ENCODE data around the gene TTC33. TPM values are rescaled to one million over a fixed set of nuclear protein-coding genes. Genes with fewer than 3 reads are reported as not detected.

The TTC33 gene
- total and polyA plus RNA-seq, 2 of the 13 experiments (the other 11 are each of a cell fraction or from before 2014, with no cell fraction given): 4.5 to 20.0 TPM

- no peaks in the 10 kb centered on the region for H3K36me3 ChIP-seq (replicated peaks in 1 of 2; ENCODE audit: control insufficient read depth in 1 of 2, insufficient read depth in 2 of 2, low read length in 2 of 2)
- FAIRE-seq (peak; percentile 56), DNase-seq (ENCODE audit: low spot score) (peak; percentile 66), ATAC-seq (peak; percentile 88)
- no TSS peak for BruUV-seq (replicated peaks)
- intact Hi-C loops (cut with micrococcal nuclease; ENCODE audit: unreplicated experiment) (loop anchor here (1.0 to 2.0 kb wide), 3 partner anchors 43 to 123 kb away; partner anchors contain the start of genes PRKAA1 and RPL37), in situ Hi-C loops (cut with HindIII; ENCODE audit: extremely low pct_ligation_motif_present, low pct_unique_long_range_greater_than_20kb) (loop anchor here (5.0 kb wide), 2 partner anchors 77 to 122 kb away; no protein-coding TSS in a partner anchor)
- H3K27ac ChIP-seq (ENCODE audit: extremely low read length, insufficient read depth, low read length): peak overlapping the region; percentile 70
- peaks cover 21% of the 10 kb centered on the region for H3K4me1 ChIP-seq (ENCODE audit: insufficient read depth, low read length)
- H2AFZ ChIP-seq (ENCODE audit: low read length): no peak overlapping the region
- H4K20me1 ChIP-seq (ENCODE audit: insufficient read depth, low read length): no peaks in the 10 kb centered on the region
- CTCF ChIA-PET (ENCODE audit: low intra/inter-chr PET ratio, low total read pairs): interaction anchor here (2.8 kb wide), 1 partner anchor 43 kb away, joined by 19 read pairs; the partner anchor contains the start of gene PRKAA1
- H3K27me3 ChIP-seq (ENCODE audit: control insufficient read depth in 1 of 2, insufficient read depth in 2 of 2, low read length in 2 of 2): no peaks in the 10 kb centered on the region; a peak in 1 of 5 replicates
- 0% methylated on average over 10 of the region's 11 CpGs for WGBS (ENCODE audit: low lambda C conversion rate)
- POLR2A ChIA-PET: interaction anchor here (0.7 kb wide), 1 partner anchor 29 kb away, joined by 3 read pairs; no protein-coding TSS in a partner anchor
- H3K9ac ChIP-seq (ENCODE audit: insufficient read depth, low read depth, low read length): peak overlapping the region; percentile 77
- H3K4me3 ChIP-seq (replicated peaks in 1 of 3; ENCODE audit: insufficient read depth in 1 of 3, low read depth in 2 of 3, low read length in 3 of 3): peak overlapping the region; percentile 65 to 94 (median 86)
- peak overlapping the region; percentile 74 for H3K4me2 ChIP-seq (ENCODE audit: low read depth, low read length)
- H3K79me2 ChIP-seq (ENCODE audit: insufficient read depth, low read length): peaks cover 28% of the 10 kb centered on the region
- H3K9me3 ChIP-seq (ENCODE audit: low read length): no peaks in the 10 kb centered on the region
- TF ChIP-seq TSC22D2 (CRISPR knock-in tag; IDR thresholded peaks at IDR 0.05; ENCODE audit: borderline replicate concordance): no peak
- TF ChIP-seq ZNF792 (CRISPR knock-in tag; IDR thresholded peaks at IDR 0.05): no peak
- TF ChIP-seq STAG1 (CRISPR knock-in tag; IDR thresholded peaks at IDR 0.05): peak; percentile 77
- TF ChIP-seq ZSCAN31 (CRISPR knock-in tag; IDR thresholded peaks at IDR 0.05; ENCODE audit: low read depth): no peak
- TF ChIP-seq NR1H2 (CRISPR knock-in tag; IDR thresholded peaks at IDR 0.05; ENCODE audit: borderline replicate concordance, low read depth): no peak
- no peak for TF ChIP-seq ZNF883 (CRISPR knock-in tag; IDR thresholded peaks at IDR 0.05; ENCODE audit: not compliant biosample characterization)
- no peak for TF ChIP-seq SMAD1 (CRISPR knock-in tag; IDR thresholded peaks at IDR 0.05; ENCODE audit: borderline replicate concordance, low read depth)
- no peak for TF ChIP-seq U2AF2 (IDR thresholded peaks at IDR 0.05; ENCODE audit: low read depth, low read length)
- TF ChIP-seq ZFP1 (CRISPR knock-in tag; IDR thresholded peaks at IDR 0.05): no peak
- TF ChIP-seq HMGXB4 (CRISPR knock-in tag; IDR thresholded peaks at IDR 0.05; ENCODE audit: borderline replicate concordance in 1 of 2, low read depth in 1 of 2): peak in 1 of 2 experiments; percentile 84; a peak in 2 of 4 replicates
- no peak for TF ChIP-seq ZNF644 (CRISPR knock-in tag; IDR thresholded peaks at IDR 0.05; ENCODE audit: low read depth)
- no peak for TF ChIP-seq ZNF703 (CRISPR knock-in tag; IDR thresholded peaks at IDR 0.05; ENCODE audit: borderline replicate concordance)
- no peak for TF ChIP-seq ZNF333 (CRISPR knock-in tag; IDR thresholded peaks at IDR 0.05; ENCODE audit: borderline replicate concordance)
- peak; percentile 54 for TF ChIP-seq RAD21 (CRISPR knock-in tag; IDR thresholded peaks at IDR 0.05)
- no peak for TF ChIP-seq PRDM10 (CRISPR knock-in tag; IDR thresholded peaks at IDR 0.05; ENCODE audit: low read depth)
- no peak for TF ChIP-seq JUN (CRISPR knock-in tag; IDR thresholded peaks at IDR 0.05)
- TF ChIP-seq TRIM24 (CRISPR knock-in tag; IDR thresholded peaks at IDR 0.05): no peak
- TF ChIP-seq ZNF746 (CRISPR knock-in tag; IDR thresholded peaks at IDR 0.05): no peak
- TF ChIP-seq HIC2 (CRISPR knock-in tag; IDR thresholded peaks at IDR 0.05; ENCODE audit: low read depth): no peak
Measured at GRCh38 chr5:40755093-40755406, 711 bp downstream of the TTC33 start.
